PC-3 (cell line): ENCODE data around the gene EXD3.

Experiments
- CTCF ChIP-seq: fragments of 300-600 bp; sonication (generic); conservative IDR thresholded peaks from 2 replicates; pipeline ENCODE4 v1.5.1; 2017; ENCODE audit warnings: antibody characterized with exemption, low read depth, mild to moderate bottlenecking, low read length
- EZH2 ChIP-seq: fragments of 300-600 bp; sonication (generic); IDR thresholded peaks from one replicate; pipeline ENCODE4 v1.6.1; 2017; ENCODE audit warnings: antibody characterized with exemption, mild to moderate bottlenecking, low read length; ENCODE audit not compliant: unreplicated experiment

- TF ChIP-seq CTCF: no peak
- TF ChIP-seq EZH2: no peak
Observed at GRCh38 chr9:137367506-137368430, 55.2 kb downstream of the EXD3 start.
